ENCODE measurements around the gene ZBTB12. TPM values are rescaled to one million over a fixed set of nuclear protein-coding genes. Genes with fewer than 3 reads are reported as not detected.
"Not testable (repeated sequence)": the region's sequence is repeated elsewhere in the genome, so short reads cannot be mapped to it uniquely, and the experiment has no call there.

Gene ZBTB12
- total and polyA plus RNA-seq, 2 of the 13 experiments (the other 11 are each of a cell fraction or from before 2014, with no cell fraction given) = 4.8 to 6.0 TPM

DNA sequence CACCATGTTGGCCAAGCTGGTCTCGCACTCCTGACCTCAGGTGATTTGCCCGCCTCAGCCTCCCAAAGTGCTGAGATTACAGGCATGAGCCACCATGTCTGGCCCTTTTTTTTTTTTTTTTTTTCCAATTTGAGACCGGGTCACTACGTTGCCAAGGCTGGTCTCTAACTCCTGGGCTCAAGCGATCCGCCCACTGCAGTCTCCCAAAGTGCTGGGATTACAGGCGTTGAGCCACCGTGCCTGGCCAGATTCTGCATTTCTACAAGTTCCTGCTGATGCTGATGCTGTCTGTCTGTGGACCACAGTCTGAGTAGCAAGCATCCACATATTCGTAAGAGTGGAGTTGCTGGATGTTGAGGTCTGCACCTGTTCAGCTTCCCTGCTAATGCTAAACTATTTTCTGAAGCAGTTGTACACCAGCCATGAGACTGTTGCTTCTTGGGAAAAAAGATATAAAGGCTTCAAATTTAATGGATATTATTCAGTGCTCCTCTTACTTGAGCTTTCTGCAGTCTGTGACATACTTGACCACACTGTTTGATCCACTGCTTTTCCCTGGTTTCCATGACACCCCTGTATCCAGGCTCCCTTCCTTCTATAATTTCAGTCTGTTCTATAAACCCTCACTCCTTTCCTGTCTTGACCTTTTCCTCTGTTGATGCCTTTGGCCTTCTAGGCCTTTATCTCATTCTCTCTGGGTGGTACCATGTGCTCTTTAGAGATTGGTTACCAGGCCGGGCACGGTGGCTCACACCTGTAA lies 10.1 kb upstream of the ZBTB12 start (continued):
- TF ChIP-seq, protein P1, sequence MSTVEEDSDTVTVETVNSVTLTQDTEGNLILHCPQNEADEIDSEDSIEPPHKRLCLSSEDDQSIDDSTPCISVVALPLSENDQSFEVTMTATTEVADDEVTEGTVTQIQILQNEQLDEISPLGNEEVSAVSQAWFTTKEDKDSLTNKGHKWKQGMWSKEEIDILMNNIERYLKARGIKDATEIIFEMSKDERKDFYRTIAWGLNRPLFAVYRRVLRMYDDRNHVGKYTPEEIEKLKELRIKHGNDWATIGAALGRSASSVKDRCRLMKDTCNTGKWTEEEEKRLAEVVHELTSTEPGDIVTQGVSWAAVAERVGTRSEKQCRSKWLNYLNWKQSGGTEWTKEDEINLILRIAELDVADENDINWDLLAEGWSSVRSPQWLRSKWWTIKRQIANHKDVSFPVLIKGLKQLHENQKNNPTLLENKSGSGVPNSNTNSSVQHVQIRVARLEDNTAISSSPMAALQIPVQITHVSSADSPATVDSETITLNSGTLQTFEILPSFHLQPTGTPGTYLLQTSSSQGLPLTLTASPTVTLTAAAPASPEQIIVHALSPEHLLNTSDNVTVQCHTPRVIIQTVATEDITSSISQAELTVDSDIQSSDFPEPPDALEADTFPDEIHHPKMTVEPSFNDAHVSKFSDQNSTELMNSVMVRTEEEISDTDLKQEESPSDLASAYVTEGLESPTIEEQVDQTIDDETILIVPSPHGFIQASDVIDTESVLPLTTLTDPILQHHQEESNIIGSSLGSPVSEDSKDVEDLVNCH (CRISPR knock-in tag; IDR thresholded peaks at IDR 0.05) = no peak
- TF ChIP-seq CBX2 (IDR thresholded peaks at IDR 0.05; ENCODE audit: low read depth, low read length) = no peak
- no peak for TF ChIP-seq CBX2 (CRISPR knock-in tag; IDR thresholded peaks at IDR 0.05; ENCODE audit: low read depth)

DNA sequence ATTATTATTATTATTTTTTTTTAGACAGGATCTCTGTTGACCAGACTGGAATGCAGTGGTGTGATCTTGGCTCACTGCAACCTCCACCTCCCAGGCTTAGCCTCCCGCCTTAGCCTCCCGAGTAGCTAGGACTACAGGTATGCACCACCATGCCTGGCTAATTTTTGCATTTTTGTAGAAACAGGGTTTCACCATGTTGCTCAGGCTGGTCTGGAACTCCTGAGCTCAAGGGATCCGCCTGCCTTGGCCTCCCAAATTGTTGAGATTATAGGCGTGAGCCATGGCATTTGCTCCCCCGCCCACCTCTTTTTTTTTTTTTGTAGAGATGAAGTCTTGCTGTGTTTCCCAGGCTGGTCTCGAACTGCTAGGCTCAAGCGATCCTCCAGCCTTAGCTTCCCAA lies 7.4 kb upstream of the ZBTB12 start:
- H3K79me2 ChIP-seq (ENCODE audit: insufficient read depth, low read length); H3K4me2 ChIP-seq (ENCODE audit: low read depth, low read length); H3K27me3 ChIP-seq (ENCODE audit: control insufficient read depth in 1 of 2, insufficient read depth in 2 of 2, low read length in 2 of 2); H3K9me3 ChIP-seq (ENCODE audit: low read length); H4K20me1 ChIP-seq (ENCODE audit: insufficient read depth, low read length); ATAC-seq; BruUV-seq (replicated peaks); H3K27ac ChIP-seq (ENCODE audit: extremely low read length, insufficient read depth, low read length); H3K9ac ChIP-seq (ENCODE audit: insufficient read depth, low read depth, low read length); H3K4me3 ChIP-seq (replicated peaks in 1 of 3; ENCODE audit: insufficient read depth in 1 of 3, low read depth in 2 of 3, low read length in 3 of 3); intact Hi-C loops (cut with micrococcal nuclease; ENCODE audit: unreplicated experiment); H3K36me3 ChIP-seq (replicated peaks in 1 of 2; ENCODE audit: control insufficient read depth in 1 of 2, insufficient read depth in 2 of 2, low read length in 2 of 2); H2AFZ ChIP-seq (ENCODE audit: low read length); CTCF ChIA-PET (ENCODE audit: low intra/inter-chr PET ratio, low total read pairs); DNase-seq (ENCODE audit: low spot score); FAIRE-seq: not testable (repeated sequence)
- in situ Hi-C loops (cut with HindIII; ENCODE audit: extremely low pct_ligation_motif_present, low pct_unique_long_range_greater_than_20kb) = loop anchor here (25.0 kb wide), 1 partner anchor 1053 kb away; the partner anchor contains the start of genes BRD2 and HLA-DMA
- TF ChIP-seq, protein P2, sequence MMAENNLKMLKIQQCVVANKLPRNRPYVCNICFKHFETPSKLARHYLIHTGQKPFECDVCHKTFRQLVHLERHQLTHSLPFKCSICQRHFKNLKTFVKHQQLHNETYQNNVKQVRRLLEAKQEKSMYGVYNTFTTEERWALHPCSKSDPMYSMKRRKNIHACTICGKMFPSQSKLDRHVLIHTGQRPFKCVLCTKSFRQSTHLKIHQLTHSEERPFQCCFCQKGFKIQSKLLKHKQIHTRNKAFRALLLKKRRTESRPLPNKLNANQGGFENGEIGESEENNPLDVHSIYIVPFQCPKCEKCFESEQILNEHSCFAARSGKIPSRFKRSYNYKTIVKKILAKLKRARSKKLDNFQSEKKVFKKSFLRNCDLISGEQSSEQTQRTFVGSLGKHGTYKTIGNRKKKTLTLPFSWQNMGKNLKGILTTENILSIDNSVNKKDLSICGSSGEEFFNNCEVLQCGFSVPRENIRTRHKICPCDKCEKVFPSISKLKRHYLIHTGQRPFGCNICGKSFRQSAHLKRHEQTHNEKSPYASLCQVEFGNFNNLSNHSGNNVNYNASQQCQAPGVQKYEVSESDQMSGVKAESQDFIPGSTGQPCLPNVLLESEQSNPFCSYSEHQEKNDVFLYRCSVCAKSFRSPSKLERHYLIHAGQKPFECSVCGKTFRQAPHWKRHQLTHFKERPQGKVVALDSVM (CRISPR knock-in tag; IDR thresholded peaks at IDR 0.05) = peak; percentile 77
- peaks cover 46% of the 10 kb centered on the region for H3K4me1 ChIP-seq (ENCODE audit: insufficient read depth, low read length)
- POLR2A ChIA-PET = interaction anchor here (1.0 to 3.9 kb wide), 6 partner anchors 12 to 41 kb away, joined by 3 to 27 read pairs (median 6); partner anchors contain the start of genes C2 and CFB
- 56% methylated on average over 7 of the region's 7 CpGs for WGBS (ENCODE audit: low lambda C conversion rate)

Data from HepG2 (cell line).